Testis (tissue), 2 donors: ENCODE results near the gene SPARC.

Experiments used
- POLR2A ChIP-seq: fragments of 450-650 bp; IDR thresholded peaks from one replicate; pipeline ENCODE4 v1.6.1; 2017; ENCODE audit warnings: antibody characterized with exemption, mild to moderate bottlenecking, moderate library complexity
- TF ChIP-seq, protein P1 (sequence below), 3 experiments: fragments of 450-650 bp in 2 of 3; fragments of 200-600 bp in 1 of 3; sonication (generic) in 1 of 3; IDR thresholded peaks; one replicate each; pipeline ENCODE4 v1.5.1; 2016 to 2019; ENCODE audit warnings: antibody characterized with exemption in 3 of 3, mild to moderate bottlenecking in 2 of 3, moderate library complexity in 1 of 3

GRCh38 chr5:151647320-151647861, 39.3 kb downstream of the SPARC start:
- TF ChIP-seq, protein P1, sequence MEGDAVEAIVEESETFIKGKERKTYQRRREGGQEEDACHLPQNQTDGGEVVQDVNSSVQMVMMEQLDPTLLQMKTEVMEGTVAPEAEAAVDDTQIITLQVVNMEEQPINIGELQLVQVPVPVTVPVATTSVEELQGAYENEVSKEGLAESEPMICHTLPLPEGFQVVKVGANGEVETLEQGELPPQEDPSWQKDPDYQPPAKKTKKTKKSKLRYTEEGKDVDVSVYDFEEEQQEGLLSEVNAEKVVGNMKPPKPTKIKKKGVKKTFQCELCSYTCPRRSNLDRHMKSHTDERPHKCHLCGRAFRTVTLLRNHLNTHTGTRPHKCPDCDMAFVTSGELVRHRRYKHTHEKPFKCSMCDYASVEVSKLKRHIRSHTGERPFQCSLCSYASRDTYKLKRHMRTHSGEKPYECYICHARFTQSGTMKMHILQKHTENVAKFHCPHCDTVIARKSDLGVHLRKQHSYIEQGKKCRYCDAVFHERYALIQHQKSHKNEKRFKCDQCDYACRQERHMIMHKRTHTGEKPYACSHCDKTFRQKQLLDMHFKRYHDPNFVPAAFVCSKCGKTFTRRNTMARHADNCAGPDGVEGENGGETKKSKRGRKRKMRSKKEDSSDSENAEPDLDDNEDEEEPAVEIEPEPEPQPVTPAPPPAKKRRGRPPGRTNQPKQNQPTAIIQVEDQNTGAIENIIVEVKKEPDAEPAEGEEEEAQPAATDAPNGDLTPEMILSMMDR (IDR thresholded peaks at IDR 0.05), result no peak
- TF ChIP-seq POLR2A, result no peak
